Lower leg skin (tissue), 4 donors: ENCODE results near the gene MYL3. TPM values are rescaled to one million over a fixed set of nuclear protein-coding genes. Genes with fewer than 3 reads are reported as not detected.

ENCODE experiments used
- DNase-seq, 2 donors: peaks; one replicate each; pipeline ENCODE4 v3.0.0-alpha.2; 2019; ENCODE audit warnings: low spot score in 2 of 2
- H3K4me3 ChIP-seq: fragments of 200-600 bp; sonication (generic); 2 replicates; pipeline ENCODE4 v1.5.1; 2017; ENCODE audit warnings: mild to moderate bottlenecking, low read depth; ENCODE audit not compliant: poor library complexity, severe bottlenecking
- POLR2A ChIP-seq, 2 donors: fragments of 450-650 bp; IDR thresholded peaks; one replicate each; pipeline ENCODE4 v1.6.1; 2016 to 2017; ENCODE audit warnings: antibody characterized with exemption in 2 of 2, mild to moderate bottlenecking in 1 of 2, moderate library complexity in 1 of 2
- WGBS, 2 donors: methylation state at CpG; one replicate each; pipeline ENCODE4 v1.1.5; 2018; 5-methylcytosine and 5-hydroxymethylcytosine counted together
- intact Hi-C: fragments of 100-400 bp; cut with DNase I; formaldehyde crosslinking; loops from one replicate; pipeline ENCODE4 v1.15.0; 2023; ENCODE audit warnings: low total_unique reads
- total RNA-seq, 4 donors: library from RNA; depleted of rRNA; stranded (reverse); fragments of >200 nt; gene quantifications; one replicate each; pipeline ENCODE4 v1.1.0, GENCODE V29; 2016
- TF ChIP-seq, protein P1 (sequence below), 3 donors: fragments of 450-650 bp; IDR thresholded peaks; one replicate each; pipeline ENCODE4 v1.5.1; 2016; ENCODE audit warnings: antibody characterized with exemption in 3 of 3, mild to moderate bottlenecking in 3 of 3, moderate library complexity in 2 of 3

Gene MYL3
- total RNA-seq, 4 donors from 2014 or later, result 0.59 to 1.7 (median 1.3) TPM; not detected in 1

DNA sequence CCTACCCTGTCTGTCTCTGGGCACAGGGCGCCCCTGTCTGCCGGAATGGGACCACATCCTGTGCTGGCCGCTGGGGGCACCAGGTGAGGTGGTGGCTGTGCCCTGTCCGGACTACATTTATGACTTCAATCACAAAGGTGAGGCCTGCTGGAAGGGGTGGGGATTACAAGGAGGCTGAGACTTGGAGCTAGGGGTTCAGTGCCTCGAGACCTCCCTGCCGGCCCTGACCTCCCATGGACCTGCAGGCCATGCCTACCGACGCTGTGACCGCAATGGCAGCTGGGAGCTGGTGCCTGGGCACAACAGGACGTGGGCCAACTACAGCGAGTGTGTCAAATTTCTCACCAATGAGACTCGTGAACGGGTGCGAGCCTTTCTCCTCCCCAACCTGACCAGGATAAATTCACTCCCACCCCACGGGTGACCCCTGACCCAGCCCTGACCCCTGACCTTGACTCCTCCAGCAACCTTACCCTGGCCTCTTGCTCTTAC, 34.6 kb upstream of the MYL3 start:
- intact Hi-C loops, result loop anchor here (5.0 kb wide), 1 partner anchor 191 kb away; no protein-coding TSS in a partner anchor
- no peak for DNase-seq
- 74 to 79% methylated on average over 11 to 15 of the region's 15 CpGs for WGBS, 2 donors
- TF ChIP-seq POLR2A (IDR thresholded peaks at IDR 0.05), result no peak
- TF ChIP-seq, protein P1, sequence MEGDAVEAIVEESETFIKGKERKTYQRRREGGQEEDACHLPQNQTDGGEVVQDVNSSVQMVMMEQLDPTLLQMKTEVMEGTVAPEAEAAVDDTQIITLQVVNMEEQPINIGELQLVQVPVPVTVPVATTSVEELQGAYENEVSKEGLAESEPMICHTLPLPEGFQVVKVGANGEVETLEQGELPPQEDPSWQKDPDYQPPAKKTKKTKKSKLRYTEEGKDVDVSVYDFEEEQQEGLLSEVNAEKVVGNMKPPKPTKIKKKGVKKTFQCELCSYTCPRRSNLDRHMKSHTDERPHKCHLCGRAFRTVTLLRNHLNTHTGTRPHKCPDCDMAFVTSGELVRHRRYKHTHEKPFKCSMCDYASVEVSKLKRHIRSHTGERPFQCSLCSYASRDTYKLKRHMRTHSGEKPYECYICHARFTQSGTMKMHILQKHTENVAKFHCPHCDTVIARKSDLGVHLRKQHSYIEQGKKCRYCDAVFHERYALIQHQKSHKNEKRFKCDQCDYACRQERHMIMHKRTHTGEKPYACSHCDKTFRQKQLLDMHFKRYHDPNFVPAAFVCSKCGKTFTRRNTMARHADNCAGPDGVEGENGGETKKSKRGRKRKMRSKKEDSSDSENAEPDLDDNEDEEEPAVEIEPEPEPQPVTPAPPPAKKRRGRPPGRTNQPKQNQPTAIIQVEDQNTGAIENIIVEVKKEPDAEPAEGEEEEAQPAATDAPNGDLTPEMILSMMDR (IDR thresholded peaks at IDR 0.05), result no peak
- no peak overlapping the region for H3K4me3 ChIP-seq

DNA sequence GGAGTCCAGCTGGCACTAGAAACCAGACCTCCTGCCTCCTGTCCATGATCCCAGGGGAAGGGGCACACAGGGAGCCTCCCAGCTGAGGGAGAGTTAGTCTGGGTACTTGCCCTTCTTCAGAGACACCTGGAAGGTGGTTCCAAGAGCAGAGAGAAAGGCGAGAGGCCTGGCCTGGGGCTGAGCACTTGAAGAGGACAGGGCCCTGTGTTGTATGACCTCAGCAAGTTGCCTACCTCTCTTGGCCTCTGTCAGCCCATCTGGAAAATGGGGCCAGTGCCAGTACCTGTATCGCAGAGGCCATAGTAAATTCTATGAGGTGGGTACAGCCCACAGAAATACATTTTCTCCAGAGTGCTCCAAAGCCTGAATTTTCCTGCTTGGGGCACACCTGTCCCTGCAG, 33.8 kb upstream of the MYL3 start:
- no peak overlapping the region for H3K4me3 ChIP-seq
- TF ChIP-seq POLR2A (IDR thresholded peaks at IDR 0.05), result no peak
- TF ChIP-seq, protein P1 (IDR thresholded peaks at IDR 0.05), result no peak
- DNase-seq, result no peak
- intact Hi-C loops, result loop anchor here (5.0 kb wide), 1 partner anchor 190 kb away; no protein-coding TSS in a partner anchor
- WGBS, 2 donors, result 92 to 96% methylated on average over 2 of the region's 2 CpGs

- TF ChIP-seq, protein P1 (IDR thresholded peaks at IDR 0.05), result no peak
- TF ChIP-seq POLR2A (IDR thresholded peaks at IDR 0.05), result no peak
- H3K4me3 ChIP-seq, result no peak overlapping the region
- no peak for DNase-seq
- WGBS, 2 donors, result 57 to 72% methylated on average over 5 of the region's 5 CpGs
- intact Hi-C loops, result loop anchor here (5.0 kb wide), 1 partner anchor 189 kb away; no protein-coding TSS in a partner anchor
These were observed 33.1 kb upstream of the MYL3 start for GRCh38 chr3:46896386-46896785.

- intact Hi-C loops, result loop anchor here (5.0 kb wide), 1 partner anchor 188 kb away; no protein-coding TSS in a partner anchor
- TF ChIP-seq, protein P1 (IDR thresholded peaks at IDR 0.05), result no peak
- TF ChIP-seq POLR2A (IDR thresholded peaks at IDR 0.05), result no peak
- H3K4me3 ChIP-seq, result no peak overlapping the region
- no peak for DNase-seq
- 60 to 63% methylated on average over 4 of the region's 4 CpGs for WGBS, 2 donors
These were observed 32.5 kb upstream of the MYL3 start for GRCh38 chr3:46895761-46896160.

- TF ChIP-seq, protein P1 (IDR thresholded peaks at IDR 0.05), result no peak
- no peak for TF ChIP-seq POLR2A (IDR thresholded peaks at IDR 0.05)
- WGBS, 2 donors, result 21 to 23% methylated on average over 5 of the region's 5 CpGs
- intact Hi-C loops, result loop anchor here (5.0 kb wide), 1 partner anchor 188 kb away; no protein-coding TSS in a partner anchor
- H3K4me3 ChIP-seq, result no peak overlapping the region
- DNase-seq, result peak; percentile 46 to 93
These were observed 32.0 kb upstream of the MYL3 start for GRCh38 chr3:46895204-46895660.

- intact Hi-C loops, result no loop called here
These were observed 31.0 kb upstream of the MYL3 start for GRCh38 chr3:46894256-46894655.

More at GRCh38 chr3:46894256-46894655, 31.0 kb upstream of the MYL3 start:
- TF ChIP-seq, protein P1 (IDR thresholded peaks at IDR 0.05), result no peak
- TF ChIP-seq POLR2A (IDR thresholded peaks at IDR 0.05), result no peak
- DNase-seq, result no peak
- 92 to 94% methylated on average over 6 of the region's 6 CpGs for WGBS, 2 donors
- no peak overlapping the region for H3K4me3 ChIP-seq
